Stimulated activated CD4-positive, alpha-beta T cell treated with anti-CD3 and anti-CD28 coated beads, Interleukin-15, amount 100 ng/mL, for 24 hours (primary cell): ENCODE results near the gene DTX2.
"Not testable (repeated sequence)": the region's sequence is repeated elsewhere in the genome, so short reads cannot be mapped to it uniquely, and the experiment has no call there.

Source experiments
- DNase-seq: peaks from one replicate; pipeline ENCODE4 v3.0.0-alpha.2; 2020

Gene DTX2

DNA sequence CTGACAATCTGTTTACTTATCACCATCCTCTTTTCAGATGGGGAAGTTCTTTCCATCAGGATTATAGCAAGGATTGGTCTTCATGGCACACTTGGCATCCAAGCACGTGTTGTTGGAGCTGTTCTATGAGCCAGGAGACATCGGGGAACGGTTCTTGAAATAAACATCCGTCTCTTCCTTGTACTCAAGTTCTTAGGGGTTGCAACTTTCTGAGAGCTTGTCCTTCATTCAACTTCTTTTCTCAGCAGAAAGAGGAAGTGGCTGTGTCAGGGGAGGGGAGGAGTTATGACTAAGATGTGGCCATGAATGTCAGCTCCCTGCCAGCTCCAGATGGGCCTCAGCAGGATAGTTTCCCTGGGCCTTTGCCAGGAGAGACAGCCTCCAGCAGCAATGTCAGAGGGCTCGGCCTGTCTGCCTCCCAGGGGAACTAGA lies 15.9 kb upstream of the DTX2 start:
- DNase-seq = peak; percentile 16

DNA sequence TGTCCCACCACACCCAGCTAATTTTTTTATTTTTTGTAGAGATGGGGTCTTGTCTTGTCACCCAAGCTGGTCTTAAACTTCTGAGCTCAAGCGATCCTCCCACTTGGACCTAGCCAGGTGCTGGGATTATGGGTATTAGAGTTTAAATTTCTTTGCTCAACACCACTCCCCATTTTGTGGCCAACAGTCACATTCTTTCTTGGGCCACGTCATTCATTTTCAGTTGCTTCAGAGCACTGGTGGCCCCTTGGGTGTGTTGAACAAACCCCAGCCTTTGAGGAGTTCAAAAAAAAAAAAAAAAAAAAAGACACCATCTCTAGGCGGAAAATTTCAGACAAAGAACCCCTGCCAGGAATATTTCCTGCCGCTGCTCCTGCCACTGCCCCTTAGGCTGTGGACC lies 4.5 kb upstream of the DTX2 start:
- DNase-seq = not testable (repeated sequence)

GRCh38 chr7:76458504-76458903 lies 3.0 kb upstream of the DTX2 start:
- not testable (repeated sequence) for DNase-seq

- not testable (repeated sequence) for DNase-seq
Measured at GRCh38 chr7:76460767-76461166, 742 bp upstream of the DTX2 start.

GRCh38 chr7:76462271-76462882 lies 868 bp downstream of the DTX2 start:
- not testable (repeated sequence) for DNase-seq

GRCh38 chr7:76464959-76465358 lies 3.5 kb downstream of the DTX2 start:
- not testable (repeated sequence) for DNase-seq

- DNase-seq = not testable (repeated sequence)
Measured at GRCh38 chr7:76465950-76466349, 4.4 kb downstream of the DTX2 start.

- DNase-seq = not testable (repeated sequence)
Measured at GRCh38 chr7:76467743-76468404, 6.4 kb downstream of the DTX2 start.

- DNase-seq = not testable (repeated sequence)
Measured at GRCh38 chr7:76471556-76472221, 10.2 kb downstream of the DTX2 start.

GRCh38 chr7:76473097-76473496 lies 11.6 kb downstream of the DTX2 start:
- not testable (repeated sequence) for DNase-seq

DNA sequence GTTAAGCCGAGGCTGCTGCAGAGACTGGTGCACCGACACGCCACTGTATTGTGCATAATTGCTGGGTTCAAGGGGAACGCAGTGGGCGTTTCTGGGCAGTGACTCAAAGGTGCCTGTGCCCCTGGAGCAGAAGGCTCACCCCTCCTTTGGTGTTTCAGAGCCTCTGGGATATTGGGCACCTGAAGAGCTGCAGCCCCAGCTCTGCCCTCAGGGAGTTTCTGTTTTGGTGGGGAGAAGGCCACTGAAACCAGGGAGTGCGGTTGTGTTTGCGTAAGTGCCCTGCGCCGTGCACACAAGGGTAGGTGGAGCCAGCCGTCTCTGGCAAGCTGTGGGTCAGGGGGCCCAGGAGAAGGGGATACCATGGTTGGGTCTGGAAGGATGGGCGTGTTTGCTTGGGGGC lies 14.8 kb downstream of the DTX2 start:
- not testable (repeated sequence) for DNase-seq

GRCh38 chr7:76476742-76477474 lies 15.4 kb downstream of the DTX2 start:
- not testable (repeated sequence) for DNase-seq

- DNase-seq = not testable (repeated sequence)
Measured at GRCh38 chr7:76479628-76480027, 18.1 kb downstream of the DTX2 start.

DNA sequence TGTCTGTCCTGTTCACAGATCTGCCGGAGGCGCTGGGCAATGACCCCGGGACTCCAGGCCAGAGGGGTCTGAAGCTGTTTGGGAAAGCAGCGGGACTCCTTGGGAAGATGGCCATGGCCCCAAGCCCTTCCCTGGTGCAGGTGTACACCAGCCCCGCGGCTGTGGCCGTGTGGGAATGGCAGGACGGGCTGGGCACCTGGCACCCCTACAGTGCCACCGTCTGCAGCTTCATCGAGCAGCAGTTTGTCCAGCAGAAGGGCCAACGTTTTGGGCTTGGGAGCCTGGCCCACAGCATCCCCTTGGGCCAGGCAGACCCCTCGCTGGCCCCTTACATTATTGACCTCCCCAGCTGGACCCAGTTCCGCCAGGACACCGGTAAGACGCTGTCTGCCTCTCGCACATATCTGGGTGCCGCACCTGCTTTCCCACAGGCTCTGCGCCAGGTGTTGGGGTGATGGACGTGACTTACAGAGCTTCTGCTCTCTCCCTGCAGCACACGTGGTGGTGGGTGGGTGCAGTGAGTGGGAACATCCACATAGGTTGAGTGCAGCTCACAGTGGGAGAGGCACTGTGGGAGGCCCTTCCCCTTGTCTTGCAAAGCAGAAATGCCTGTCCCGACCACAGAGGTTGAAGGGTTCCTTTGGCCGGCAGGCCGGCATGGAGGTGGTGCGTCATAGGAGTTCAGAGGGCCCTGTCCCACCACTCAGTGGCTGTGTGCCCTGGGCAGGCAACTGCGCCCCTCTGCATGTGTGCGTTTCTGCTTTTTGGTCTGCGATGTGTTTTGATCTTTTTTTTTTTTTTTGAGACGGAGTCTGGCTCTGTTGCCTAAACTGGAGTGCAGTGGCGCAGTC lies 19.1 kb downstream of the DTX2 start:
- not testable (repeated sequence) for DNase-seq

- DNase-seq = not testable (repeated sequence)
Measured at GRCh38 chr7:76482660-76483059, 21.2 kb downstream of the DTX2 start.

GRCh38 chr7:76483081-76483480 lies 21.6 kb downstream of the DTX2 start:
- DNase-seq = not testable (repeated sequence)

DNA sequence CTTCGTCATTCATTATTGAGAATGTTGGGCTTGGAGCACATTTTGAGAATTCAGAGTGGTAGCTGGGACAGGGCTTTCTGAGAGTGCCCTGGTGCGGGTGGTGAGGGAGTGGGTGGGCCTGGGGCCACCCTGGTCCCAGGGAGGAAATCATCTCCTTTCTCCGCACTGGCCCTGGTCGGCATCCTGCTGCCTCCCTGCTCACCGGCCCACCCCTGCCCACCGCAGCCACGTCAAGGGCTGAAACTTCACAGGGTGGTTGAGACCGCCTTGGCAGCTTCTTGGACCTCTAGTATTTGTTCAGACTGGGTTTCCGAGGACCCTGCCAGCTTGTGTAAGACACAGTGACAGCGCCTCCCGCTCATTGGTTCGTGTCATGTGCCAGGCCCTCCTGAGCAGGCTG lies 22.9 kb downstream of the DTX2 start:
- DNase-seq = not testable (repeated sequence)

- not testable (repeated sequence) for DNase-seq
Measured at GRCh38 chr7:76485822-76486610, 24.5 kb downstream of the DTX2 start.

DNA sequence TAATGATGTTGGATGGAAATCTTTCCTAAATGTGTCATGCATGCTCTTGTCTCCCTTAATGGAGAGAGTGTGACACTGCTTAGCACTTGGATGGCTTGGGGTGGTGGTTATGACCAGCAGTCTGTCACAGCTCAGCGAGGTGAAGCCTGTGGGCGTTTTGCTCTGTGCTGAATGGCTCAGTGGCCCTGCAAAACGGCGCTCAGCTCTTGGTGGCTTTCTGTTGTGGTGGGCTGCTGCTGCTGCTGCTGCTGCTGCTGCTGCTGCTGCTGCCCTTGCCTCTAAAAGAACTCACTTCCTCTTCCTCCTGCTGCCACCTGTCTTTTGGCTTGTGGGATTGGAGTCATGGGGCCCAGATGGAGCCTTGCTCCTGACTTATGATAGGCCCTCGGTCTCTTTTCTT lies 25.1 kb downstream of the DTX2 start:
- DNase-seq = peak; percentile 40

DNA sequence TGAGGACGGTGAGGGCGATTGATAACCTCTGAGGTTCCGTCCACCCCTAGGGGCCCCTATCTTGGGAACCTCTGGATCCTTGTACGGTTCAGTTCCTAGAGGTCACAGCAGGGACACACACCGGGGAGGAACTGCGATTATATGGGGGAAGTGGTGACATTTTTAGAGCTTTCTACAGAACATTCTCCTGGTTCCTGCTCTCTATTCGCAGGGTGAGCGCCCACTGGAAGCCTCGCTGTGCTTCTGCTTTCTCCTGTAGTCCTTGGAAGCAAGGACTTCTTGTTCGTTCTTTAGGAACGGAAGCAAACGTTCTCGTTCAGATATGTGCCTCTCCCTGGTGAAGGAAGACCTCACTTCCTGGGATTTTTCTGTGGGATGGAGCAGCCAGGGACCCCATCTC lies 26.5 kb downstream of the DTX2 start:
- DNase-seq = not testable (repeated sequence)

GRCh38 chr7:76492139-76492538 lies 30.6 kb downstream of the DTX2 start:
- not testable (repeated sequence) for DNase-seq
